GM19035 (cell line): ENCODE measurements around the gene HUS1B.
A peak's percentile ranks its signal among the peaks of the same experiment; 100 is the strongest.
"Not testable (repeated sequence)": the region's sequence is repeated elsewhere in the genome, so short reads cannot be mapped to it uniquely, and the experiment has no call there.

Experiments
- ATAC-seq: cut with Tn5 transposase; IDR thresholded peaks from one replicate; pipeline ENCODE4 v1.9.1; 2021; ENCODE audit not compliant: unreplicated experiment

The HUS1B gene

DNA sequence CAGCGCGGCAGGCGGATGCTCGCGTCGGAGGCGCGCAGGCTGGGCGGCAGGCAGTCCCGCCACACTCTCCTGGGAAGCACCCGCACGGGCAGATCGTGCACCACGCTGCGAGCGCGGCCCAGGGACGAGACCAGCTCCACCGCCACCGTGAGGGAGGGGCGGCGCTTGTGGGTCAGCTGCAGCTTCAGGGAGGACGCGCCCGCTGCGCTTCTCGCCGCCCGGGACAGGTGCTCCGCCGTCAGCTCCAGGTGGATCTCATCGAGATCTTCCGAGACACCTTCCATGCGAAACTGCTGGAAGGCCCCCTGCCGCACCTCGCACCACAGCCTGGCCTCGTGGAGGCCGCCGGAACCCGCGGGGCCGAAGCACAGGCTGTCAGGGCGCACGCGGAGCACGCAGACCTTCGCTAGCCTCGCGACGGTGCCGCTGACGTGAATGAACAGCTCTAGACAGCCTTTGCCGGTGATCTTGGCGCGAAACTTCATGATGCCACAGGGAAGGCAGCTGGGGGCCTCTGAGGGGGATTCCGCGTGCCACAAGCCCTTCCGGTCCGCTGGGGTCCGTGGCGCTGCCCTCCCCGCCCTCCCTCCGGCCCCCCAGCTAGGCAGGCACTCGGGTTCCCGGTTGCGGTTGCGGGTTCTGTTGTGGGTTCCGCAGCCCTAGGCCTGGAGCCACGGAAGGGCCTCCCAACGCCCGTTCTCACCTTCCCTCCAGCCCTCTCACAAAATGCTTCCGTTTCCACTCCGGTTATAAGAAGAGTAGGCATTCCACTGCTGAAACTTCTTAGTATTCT is at the start of gene HUS1B:
Gene HUS1B (minus strand): TSS at position 641 of the 793 bp plus-strand sequence. CDS start 156 bp downstream, at position 485.
- ATAC-seq, result no peak

- no peak for ATAC-seq
Observed at GRCh38 chr6:706146-706545, 49.2 kb upstream of the HUS1B start.

- no peak for ATAC-seq
Observed at GRCh38 chr6:705047-705446, 48.1 kb upstream of the HUS1B start.

DNA sequence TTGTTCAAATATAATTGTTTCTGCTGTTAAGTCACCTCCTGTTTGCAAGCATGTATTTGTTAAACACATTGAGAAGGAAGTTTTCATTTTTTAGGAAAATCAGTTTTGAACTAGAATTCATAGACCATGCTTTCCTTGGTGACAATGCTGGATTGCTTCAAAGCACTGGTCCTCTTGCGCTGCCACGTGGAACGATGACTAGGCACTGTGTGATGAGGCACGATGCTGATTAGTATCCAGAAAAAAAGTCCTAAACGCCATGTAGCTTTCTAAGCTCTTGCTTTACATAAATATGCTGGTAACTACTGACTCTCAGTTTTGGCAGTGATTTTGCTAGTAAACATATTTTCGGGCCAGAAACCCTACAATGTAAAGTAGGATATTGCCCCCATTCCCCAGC is 47.1 kb upstream of the HUS1B start:
- ATAC-seq, result no peak

- no peak for ATAC-seq
Observed at GRCh38 chr6:703552-703951, 46.7 kb upstream of the HUS1B start.

- no peak for ATAC-seq
Observed at GRCh38 chr6:701700-702479, 45.0 kb upstream of the HUS1B start.

- no peak for ATAC-seq
Observed at GRCh38 chr6:701215-701614, 44.3 kb upstream of the HUS1B start.

GRCh38 chr6:700490-700889 is 43.6 kb upstream of the HUS1B start:
- ATAC-seq, result no peak

GRCh38 chr6:699319-699718 is 42.4 kb upstream of the HUS1B start:
- ATAC-seq, result no peak

- not testable (repeated sequence) for ATAC-seq
Observed at GRCh38 chr6:694431-695126, 37.7 kb upstream of the HUS1B start.

DNA sequence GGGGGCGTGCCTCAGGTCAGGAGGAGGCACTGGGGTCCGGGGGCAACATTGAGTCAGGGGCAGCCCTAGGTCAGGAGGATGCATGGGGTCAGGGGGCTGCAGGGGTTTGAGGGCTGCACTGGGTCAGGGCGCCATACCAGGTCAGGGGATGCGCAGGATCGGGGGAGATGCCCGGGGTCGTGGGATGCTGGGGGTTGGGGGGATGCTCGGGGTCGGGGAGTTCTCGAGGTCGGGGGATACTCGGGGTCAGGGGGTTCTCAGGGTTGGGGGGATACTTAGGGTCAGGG is 36.8 kb upstream of the HUS1B start:
- no peak for ATAC-seq

DNA sequence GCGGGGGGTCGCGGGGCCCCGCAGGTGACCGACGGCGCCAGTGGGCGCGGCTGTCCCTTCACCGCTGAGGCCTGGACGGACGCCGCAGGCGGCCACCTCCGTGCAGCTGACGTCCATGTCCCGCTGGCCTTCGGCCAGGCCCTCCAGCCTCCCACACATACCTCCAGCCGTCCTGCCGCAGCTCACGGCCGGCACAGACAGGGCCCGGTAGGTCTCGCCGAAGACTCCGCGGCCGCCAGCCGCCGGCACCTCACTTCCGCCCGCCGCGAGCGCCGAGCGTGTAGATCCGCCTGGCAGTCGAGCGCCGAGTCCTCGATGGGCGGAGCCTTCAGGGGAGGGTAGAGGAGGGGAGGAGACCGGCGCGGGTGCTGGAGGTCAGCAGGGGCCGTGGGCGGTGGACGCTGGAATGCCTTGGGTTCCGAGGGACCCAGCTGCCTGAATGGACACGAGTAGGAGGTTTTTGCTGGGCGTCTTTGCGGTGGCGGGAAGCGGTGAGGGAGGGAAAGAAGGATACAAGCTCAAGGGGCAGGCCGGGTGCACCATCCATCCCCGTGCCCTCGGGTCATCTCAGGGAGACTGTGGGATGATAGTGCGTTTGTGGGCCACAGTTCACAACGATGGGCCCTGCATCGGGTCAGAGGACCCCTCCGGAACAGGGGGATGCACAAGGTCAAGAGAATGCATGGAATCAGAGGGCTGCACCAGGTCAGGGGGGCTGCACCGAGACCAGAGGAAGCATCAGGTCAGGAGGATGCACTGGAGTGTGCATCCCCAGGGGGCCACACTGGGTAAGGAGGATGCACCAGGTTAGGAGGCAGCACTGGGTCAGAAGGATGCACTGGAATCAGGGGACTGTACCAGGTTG is 36.2 kb upstream of the HUS1B start, which contains the start of gene EXOC2:
Gene EXOC2 (minus strand): TSS at position 282 of the 865 bp plus-strand sequence. CDS start 55,321 bp downstream, outside the sequence.
- peak; percentile 90 for ATAC-seq

GRCh38 chr6:692356-692851 is 35.5 kb upstream of the HUS1B start:
- ATAC-seq, result peak; percentile 77

DNA sequence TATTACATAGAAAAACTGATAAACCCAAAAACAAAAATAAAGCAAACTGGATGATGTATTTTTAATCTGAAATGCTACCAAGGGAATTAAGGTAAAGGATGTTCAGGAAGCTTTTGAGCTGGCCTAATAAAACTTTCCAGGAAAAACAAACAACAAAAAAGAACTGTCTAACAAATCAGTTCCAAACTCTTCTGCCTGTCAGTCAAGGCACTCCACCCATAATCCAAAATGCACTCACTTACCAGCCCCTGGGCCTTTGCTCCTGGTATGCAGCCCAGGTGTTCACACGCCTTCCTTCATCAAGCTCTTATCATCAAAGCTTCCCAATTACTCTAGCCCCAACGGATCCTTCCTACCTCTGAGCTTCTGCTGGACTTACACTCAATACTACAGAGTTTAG is 32.3 kb upstream of the HUS1B start:
- ATAC-seq, result no peak

DNA sequence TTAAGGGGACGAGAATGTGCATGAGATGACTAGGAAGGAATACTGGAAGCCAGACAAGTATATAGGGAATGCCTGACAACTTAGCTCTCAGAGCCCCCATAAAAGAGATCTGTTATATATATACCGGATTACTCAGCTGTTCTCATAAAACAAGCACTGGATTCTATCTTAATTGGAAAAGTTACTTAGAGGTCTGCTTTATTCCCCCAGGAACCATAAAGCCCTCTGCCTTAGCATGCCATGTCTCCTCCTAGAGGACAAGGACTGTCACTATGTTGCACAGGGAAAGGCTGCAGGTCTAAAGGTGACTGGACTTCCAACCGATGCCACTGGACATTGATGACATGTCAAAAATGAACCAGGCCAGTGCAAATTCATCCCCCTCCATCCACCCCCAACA is 29.6 kb upstream of the HUS1B start:
- ATAC-seq, result no peak

DNA sequence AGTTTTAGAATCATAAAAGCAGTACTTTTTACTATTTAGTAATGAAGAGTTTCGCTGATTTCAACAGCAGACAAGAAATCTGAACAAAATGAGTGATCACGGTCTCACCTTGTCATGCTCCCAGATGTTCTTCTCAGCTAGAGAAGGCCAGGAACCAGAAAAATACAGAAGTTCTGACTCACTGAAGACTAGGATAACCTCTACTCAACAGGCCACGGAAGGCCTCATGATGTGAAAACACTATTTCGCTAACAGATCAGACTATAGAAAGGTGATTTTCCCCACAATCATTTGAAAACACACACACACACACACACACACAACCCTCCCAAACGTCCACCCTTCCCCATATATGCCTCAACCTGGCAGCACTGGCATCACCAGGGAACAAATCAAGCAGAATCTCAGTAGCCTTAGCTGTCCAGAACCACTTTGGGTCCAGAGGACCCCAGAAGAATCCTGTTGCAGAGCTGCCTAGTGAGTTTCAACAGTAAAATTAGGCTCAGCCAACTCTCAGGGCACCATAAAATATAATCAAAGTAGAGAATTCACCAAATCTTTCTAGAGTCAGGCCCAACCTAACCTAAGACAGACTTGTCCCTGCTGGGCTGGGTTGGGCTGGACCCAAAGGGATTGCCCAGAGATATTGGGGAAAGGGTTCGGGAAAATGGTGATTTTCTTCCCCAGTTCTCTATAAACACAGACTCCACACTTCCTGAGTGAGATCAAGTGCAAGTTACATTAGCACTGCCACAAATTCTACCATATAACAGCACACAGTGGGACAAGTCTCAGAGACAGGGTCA is 28.1 kb upstream of the HUS1B start:
- ATAC-seq, result peak; percentile 78

DNA sequence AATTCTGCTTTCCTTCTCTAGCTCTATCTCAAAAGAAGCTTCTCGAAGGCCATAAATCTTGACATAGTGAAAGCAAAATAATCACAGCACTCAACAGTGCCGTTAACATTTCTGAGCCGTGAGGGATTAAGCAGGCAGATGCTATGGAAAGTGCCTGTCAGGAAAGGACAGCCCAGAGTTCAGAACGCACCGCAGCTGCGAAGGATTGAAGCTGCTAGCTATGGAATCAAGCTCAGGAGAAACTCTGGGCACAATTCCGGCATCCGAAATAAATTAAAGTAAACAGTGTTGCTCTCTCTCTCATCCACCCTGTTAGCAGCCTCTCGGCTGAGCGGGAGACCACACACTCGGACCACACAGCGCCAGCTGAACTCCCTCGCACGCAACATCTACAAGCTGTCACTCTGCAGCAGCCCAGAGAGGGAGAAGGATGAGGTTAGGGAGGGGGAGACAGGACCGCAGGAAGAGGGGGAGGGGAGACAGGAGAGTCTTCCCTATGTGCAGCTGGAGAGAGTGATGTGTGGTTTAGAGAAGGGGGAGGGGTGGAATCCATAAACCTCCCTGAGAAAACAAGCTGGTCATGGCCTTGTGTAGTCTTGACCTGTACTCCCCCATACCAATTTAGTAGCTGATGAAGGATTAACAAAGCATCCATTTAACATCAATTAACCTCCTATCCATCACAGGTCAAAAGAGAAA is 27.0 kb upstream of the HUS1B start:
- no peak for ATAC-seq

- ATAC-seq, result no peak
Observed at GRCh38 chr6:680666-681340, 23.9 kb upstream of the HUS1B start.

GRCh38 chr6:680251-680650 is 23.4 kb upstream of the HUS1B start:
- ATAC-seq, result no peak
